ENCODE results near the gene REST.

DNA sequence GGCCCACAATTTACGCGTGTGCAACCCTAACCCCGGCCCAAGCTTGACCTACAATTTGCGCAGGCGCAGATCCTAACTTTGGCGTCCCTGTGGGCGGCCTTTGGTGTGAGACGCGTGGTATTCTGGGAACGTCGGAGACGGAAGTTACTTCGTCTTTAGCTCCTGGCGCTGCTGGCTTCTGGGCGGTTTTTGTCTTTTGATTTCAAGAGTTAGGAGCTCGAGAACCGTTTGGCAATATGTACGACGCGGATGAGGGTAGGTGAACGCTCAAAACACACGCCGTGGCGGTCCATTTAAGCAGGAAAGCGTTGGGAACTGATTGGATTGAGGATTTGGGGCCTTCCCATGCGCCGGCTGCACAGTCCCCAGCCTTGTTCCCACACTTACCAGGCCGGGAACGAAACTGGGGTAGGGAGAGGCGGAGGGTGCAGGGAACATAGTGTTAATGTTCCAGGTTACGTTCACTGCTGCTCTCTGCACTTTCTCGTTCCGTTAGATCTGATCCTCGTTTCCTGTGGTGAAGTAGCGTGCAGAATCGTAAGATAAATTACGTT is 71.1 kb downstream of the REST start, which contains the start of gene POLR2B:
- TF ChIP-seq CTCF (conservative IDR thresholded peaks at IDR 0.05 in 1 of 2, IDR thresholded peaks at IDR 0.05 in 1 of 2; ENCODE audit: low read depth in 1 of 2, low read length in 2 of 2), result no peak
- no peak for TF ChIP-seq EZH2 (IDR thresholded peaks at IDR 0.05; ENCODE audit: low read length, missing control alignments)

Measured in fibroblast of lung (primary cell).